Amygdala (tissue), 56 donors: ENCODE data around the gene MCM9.
"Not testable (repeated sequence)": the region's sequence is repeated elsewhere in the genome, so short reads cannot be mapped to it uniquely, and the experiment has no call there.

Experiments used
- DNase-seq, 56 donors: peaks; one replicate each; lab custom pipeline; 2025; lab: John Stamatoyannopoulos, UW

MCM9 gene

GRCh38 chr6:118869350-118869749, 65.6 kb downstream of the MCM9 start:
- DNase-seq = no peak

DNA sequence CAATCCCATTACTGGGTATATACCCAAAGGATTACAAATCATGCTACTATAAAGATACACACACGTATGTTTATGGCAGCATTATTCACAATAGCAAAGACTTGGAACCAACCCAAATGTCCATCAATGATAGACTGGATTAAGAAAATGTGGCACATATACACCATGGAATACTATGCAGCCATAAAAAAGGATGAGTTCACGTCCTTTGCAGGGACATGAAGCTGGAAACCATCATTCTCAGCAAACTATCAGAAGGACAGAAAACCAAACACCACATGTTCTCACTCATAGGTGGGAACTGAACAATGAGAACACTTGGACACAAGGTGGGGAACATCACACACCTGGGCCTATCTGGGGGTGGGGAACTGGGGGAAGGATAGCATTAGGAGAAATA, 66.1 kb downstream of the MCM9 start:
- not testable (repeated sequence) for DNase-seq

- DNase-seq = no peak
These were observed 67.8 kb downstream of the MCM9 start for GRCh38 chr6:118867181-118867580.

DNA sequence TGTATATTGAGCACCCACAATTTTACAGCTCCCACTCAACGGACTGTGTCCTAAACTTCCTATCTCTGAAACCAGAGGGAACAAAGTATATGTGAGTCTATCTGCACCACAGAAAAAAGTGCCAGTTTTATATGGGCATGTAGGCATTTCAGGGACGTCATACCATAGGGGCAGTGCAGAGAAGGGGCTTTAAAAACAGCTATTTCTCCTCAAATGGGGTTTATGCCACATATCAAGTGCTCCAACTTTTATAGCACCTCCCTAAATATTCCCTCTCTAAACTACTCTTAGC, 69.9 kb downstream of the MCM9 start:
- DNase-seq = no peak

DNA sequence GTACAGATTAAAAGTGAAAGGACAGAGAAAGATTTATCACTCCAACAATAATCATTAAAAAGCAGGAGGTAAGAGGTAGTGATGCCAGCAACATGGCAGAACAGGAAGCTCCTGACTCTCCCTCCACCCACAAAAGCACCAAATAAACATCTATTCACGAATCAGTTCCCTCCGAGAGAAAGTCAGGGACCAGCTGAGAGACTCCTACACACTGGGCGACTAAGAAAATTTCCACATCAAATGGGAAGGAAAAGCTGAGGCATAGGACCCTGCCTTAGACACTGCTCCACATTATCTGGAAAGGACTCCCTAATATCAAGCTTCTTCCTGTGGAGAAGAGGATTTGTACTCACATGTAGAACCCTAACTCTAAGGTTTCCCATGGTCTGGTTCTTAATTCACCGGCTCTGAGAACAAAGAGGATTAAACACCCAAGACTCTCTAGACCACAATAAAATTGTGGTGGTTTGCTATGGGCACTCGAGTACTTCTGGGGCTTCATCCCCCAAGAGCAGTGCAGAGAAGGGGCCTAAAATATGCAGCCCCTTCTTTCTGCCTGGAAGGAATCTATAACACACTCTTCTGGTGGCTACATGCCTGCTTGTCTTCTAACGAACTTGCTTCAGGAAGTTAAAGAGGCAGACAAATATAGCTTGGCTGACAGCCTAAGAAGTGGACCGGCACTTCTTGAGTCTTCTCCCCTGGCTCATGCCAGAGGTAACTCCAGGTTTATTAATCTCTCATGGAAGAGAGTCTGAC, 70.4 kb downstream of the MCM9 start:
- no peak for DNase-seq

GRCh38 chr6:118862443-118862842, 72.5 kb downstream of the MCM9 start:
- no peak for DNase-seq

DNA sequence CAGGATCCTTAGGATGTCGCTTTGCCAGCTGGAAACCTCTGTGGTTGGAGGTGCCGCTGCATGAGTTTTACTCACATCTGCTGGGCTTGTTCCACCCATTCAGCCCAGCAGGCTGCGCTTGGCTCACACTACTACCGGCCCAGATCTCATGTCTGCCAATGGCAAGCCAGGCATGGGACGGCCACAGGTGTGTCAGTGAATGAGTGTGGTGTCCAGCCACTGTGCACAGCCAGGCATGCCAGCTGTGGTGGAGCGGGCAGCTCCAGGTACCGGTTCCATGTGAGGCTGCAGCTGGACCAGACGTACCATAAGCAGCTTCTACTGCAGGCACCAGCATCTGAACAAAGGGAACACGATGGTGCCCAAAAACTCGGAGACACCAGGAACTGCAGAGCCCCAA, 74.1 kb downstream of the MCM9 start:
- no peak for DNase-seq

DNA sequence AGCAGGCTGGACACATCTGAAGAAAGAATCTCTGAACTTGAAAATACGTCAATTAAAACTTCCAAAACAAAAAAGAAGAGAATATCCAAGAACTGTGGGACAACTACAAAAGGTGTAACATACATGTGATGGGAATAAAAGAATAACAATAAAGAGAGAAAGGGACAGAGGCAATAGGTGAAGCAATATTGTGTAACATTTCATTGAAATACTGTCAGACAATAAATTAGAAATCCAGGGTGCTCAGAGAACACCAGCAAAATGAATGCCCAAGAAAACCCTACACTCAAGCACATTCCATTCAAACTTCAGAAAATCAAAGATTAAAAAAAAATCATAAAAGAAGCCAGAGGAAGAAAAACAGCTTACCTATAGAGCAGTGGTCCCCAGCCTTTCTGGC, 74.6 kb downstream of the MCM9 start:
- no peak for DNase-seq

DNA sequence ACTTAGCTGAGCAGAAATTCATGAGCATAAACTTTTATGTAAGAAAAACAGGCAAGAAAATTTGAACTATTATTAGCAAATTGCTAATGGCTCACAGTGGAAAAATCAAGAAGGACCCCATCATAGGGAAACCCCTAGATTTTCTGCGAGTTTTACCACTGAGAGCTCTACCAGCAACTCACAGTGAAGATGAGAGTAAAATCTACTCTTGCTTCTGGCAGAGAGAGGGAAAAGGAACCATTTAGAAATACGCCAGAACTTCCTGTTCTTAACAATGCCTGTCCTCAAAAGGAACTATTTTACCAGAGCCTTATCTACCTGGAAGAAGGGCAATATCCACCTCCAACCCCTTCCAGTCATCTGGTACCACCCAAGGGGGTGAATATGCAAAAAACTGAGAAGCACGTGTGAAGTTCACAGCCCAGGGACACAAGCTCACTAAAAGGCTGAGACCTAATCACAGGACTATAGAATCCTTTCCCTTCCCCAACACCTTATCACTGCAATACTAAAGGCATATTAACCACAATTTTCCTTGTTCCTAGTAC, 75.4 kb downstream of the MCM9 start:
- DNase-seq = no peak

DNA sequence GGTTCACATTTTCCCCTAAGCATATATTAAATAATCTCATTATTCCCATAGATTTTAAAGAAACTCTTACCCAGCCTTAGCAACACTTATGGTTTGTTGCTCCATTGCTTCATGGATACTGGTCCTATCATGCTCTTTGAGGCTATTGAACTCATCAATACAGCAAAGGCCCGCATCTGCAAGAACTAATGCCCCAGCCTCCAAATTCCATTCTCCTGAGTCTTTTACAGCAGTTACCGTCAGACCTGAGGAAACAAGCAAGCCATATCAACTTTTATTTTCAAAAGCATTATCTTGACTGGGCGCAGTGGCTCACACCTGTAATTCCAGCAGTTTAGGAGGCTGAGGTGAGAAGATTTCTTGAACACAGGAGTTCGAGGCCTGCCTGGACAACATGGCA, 78.7 kb downstream of the MCM9 start:
- no peak for DNase-seq

- DNase-seq = no peak
These were observed 81.6 kb downstream of the MCM9 start for GRCh38 chr6:118853408-118853807.

- no peak for DNase-seq
These were observed 90.0 kb downstream of the MCM9 start for GRCh38 chr6:118844915-118845314.

- DNase-seq = no peak
These were observed 91.1 kb downstream of the MCM9 start for GRCh38 chr6:118843685-118844390.

- no peak for DNase-seq
These were observed 104.3 kb downstream of the MCM9 start for GRCh38 chr6:118830691-118831090.

DNA sequence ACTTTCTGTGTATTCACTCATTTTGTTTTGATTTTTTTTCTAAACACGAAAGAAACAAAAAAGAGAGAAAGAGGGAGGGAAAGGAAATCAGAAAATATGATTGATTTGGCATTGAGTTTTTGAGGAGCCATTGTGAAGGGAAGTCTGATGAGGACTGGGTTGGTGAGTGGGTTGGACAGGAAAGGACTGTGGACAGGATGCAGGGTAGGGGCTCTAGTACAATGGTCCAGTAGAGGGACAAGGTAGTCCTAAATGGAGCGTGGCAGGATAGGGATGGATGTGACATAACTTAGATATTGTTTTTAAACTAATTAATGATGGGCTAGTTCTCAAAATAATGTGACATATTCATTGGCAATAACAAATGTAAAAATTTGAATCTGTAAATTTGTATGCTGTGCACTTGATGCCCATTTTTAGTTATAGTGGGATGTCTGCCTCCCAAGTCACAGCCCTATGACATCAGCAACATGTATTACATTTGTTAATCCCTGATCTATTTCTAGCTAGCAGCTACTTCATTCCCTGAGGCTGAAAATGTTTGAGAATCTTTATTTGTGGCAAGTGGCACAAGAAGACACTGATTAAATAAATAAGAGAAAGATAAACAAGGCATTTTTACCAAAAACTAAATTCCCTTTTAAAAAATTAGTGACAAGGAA, 105.0 kb downstream of the MCM9 start:
- DNase-seq = no peak

GRCh38 chr6:118826096-118826495, 108.9 kb downstream of the MCM9 start:
- DNase-seq = no peak

GRCh38 chr6:118825661-118826060, 109.3 kb downstream of the MCM9 start:
- no peak for DNase-seq

GRCh38 chr6:118815495-118815894, 119.5 kb downstream of the MCM9 start:
- no peak for DNase-seq

DNA sequence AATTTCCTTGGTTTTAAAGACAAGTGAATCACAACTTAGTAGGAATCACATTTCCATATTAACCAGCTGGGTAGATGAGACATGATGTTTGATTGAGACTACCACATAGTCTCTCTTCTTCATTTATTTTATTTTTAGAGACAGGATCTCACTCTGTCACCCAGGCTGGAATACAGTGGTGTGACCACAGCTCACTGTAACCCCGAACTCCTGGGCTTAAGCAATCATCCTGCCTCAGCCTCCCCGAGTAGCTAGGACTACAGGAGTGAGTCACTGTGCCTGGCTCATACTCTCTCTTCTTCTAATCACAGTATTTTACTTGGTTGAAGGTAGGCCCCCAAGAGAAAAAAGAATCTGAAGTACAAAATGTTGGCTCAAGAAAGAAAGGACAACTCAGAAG, 121.2 kb downstream of the MCM9 start:
- no peak for DNase-seq

DNA sequence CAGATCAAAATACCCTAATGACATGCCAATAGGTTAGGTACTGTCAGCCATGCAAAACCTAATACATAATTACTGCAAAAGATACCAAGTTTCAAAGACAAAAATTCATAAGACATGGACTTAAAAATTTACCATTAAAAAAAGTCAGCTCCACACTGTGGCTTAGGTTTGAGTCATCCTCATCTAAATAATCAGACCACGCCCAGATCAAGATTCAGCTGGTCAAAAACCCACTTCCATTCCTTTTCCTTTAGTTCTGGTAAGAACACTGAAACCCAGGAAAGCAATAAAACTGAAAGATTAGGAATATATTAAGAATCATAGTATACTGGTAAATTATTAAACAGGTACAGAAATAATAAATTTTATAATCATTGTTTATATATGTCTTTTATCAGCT, 122.0 kb downstream of the MCM9 start:
- DNase-seq = no peak

- DNase-seq = no peak
These were observed 124.4 kb downstream of the MCM9 start for GRCh38 chr6:118810420-118811027.
